WTC11 (cell line): ENCODE measurements around the gene SLIT3.

Experiments
- ATF3 ChIP-seq: sonication (generic); formaldehyde crosslinking; conservative IDR thresholded peaks from 2 replicates; pipeline ENCODE4 v1.8.1; 2022; ENCODE audit warnings: mild to moderate bottlenecking, missing genetic modification reagents
- CREM ChIP-seq: sonication (generic); formaldehyde crosslinking; IDR thresholded peaks from 2 replicates; pipeline ENCODE4 v1.8.1; 2022; ENCODE audit warnings: mild to moderate bottlenecking, missing genetic modification reagents, moderate library complexity
- CTCF ChIP-seq: fragments of 200-600 bp; IDR thresholded peaks from 2 replicates; pipeline ENCODE4 v1.8.0; 2022; ENCODE audit warnings: antibody characterized with exemption
- E2F5 ChIP-seq: sonication (generic); formaldehyde crosslinking; IDR thresholded peaks from 2 replicates; pipeline ENCODE4 v1.8.1; 2022; ENCODE audit warnings: mild to moderate bottlenecking, moderate library complexity, missing genetic modification reagents
- FOXP1 ChIP-seq: sonication (generic); formaldehyde crosslinking; IDR thresholded peaks from 2 replicates; pipeline ENCODE4 v1.8.0; 2022; ENCODE audit warnings: missing genetic modification reagents, mild to moderate bottlenecking, moderate library complexity, borderline replicate concordance
- HMGXB4 ChIP-seq: sonication (generic); formaldehyde crosslinking; IDR thresholded peaks from 2 replicates; pipeline ENCODE4 v1.8.1; 2023; ENCODE audit warnings: mild to moderate bottlenecking, moderate library complexity, missing genetic modification reagents
- JAZF1 ChIP-seq: fragments of 250-450 bp; sonication (Bioruptor Pico); IDR thresholded peaks from 2 replicates; pipeline ENCODE4 v1.9.0; 2021; ENCODE audit warnings: moderate library complexity, mild to moderate bottlenecking, inconsistent platforms
- MAX ChIP-seq: sonication (generic); formaldehyde crosslinking; IDR thresholded peaks from 2 replicates; pipeline ENCODE4 v1.8.0; 2022; ENCODE audit warnings: mild to moderate bottlenecking, missing genetic modification reagents
- NR2C2 ChIP-seq: sonication (generic); formaldehyde crosslinking; IDR thresholded peaks from 2 replicates; pipeline ENCODE4 v1.8.0; 2022; ENCODE audit warnings: mild to moderate bottlenecking, missing genetic modification reagents
- SP1 ChIP-seq: sonication (generic); formaldehyde crosslinking; conservative IDR thresholded peaks from 2 replicates; pipeline ENCODE4 v1.8.1; 2022; ENCODE audit warnings: missing genetic modification reagents
- USF1 ChIP-seq: sonication (generic); formaldehyde crosslinking; IDR thresholded peaks from 2 replicates; pipeline ENCODE4 v1.8.0; 2022; ENCODE audit warnings: mild to moderate bottlenecking, missing genetic modification reagents
- ZBTB43 ChIP-seq: sonication (generic); formaldehyde crosslinking; IDR thresholded peaks from 2 replicates; pipeline ENCODE4 v1.8.1; 2023; ENCODE audit warnings: mild to moderate bottlenecking, missing genetic modification reagents
- ZNF232 ChIP-seq: sonication (generic); formaldehyde crosslinking; IDR thresholded peaks from 2 replicates; pipeline ENCODE4 v1.8.0; 2022; ENCODE audit warnings: mild to moderate bottlenecking, missing genetic modification reagents
- ZNF263 ChIP-seq: sonication (generic); formaldehyde crosslinking; IDR thresholded peaks from 2 replicates; pipeline ENCODE4 v1.8.1; 2022; ENCODE audit warnings: low read depth, mild to moderate bottlenecking, moderate library complexity, missing genetic modification reagents

GRCh38 chr5:169171515-169171914 is 129.4 kb downstream of the SLIT3 start:
- TF ChIP-seq CTCF: no peak
- no peak for TF ChIP-seq CREM (CRISPR knock-in tag)
- TF ChIP-seq ZBTB43 (CRISPR knock-in tag): no peak
- no peak for TF ChIP-seq ATF3
- TF ChIP-seq HMGXB4 (CRISPR knock-in tag): no peak
- TF ChIP-seq SP1: no peak
- TF ChIP-seq E2F5: no peak
- no peak for TF ChIP-seq FOXP1 (CRISPR knock-in tag)
- no peak for TF ChIP-seq ZNF232 (CRISPR knock-in tag)
- TF ChIP-seq NR2C2 (CRISPR knock-in tag): no peak
- TF ChIP-seq USF1 (CRISPR knock-in tag): no peak
- no peak for TF ChIP-seq JAZF1 (CRISPR knock-in tag)
- no peak for TF ChIP-seq ZNF263 (CRISPR knock-in tag)
- TF ChIP-seq MAX (CRISPR knock-in tag): no peak
